ENCODE measurements around the gene C14orf39.

GRCh38 chr14:60509438-60510253, 23.8 kb upstream of the C14orf39 start:
- no peak for TF ChIP-seq CTCF (conservative IDR thresholded peaks at IDR 0.05; ENCODE audit: low read depth, low read length)
- TF ChIP-seq EZH2 (IDR thresholded peaks at IDR 0.05; ENCODE audit: low read length, unreplicated experiment): no peak
- no peak for TF ChIP-seq EZH2phosphoT487 (IDR thresholded peaks at IDR 0.05; ENCODE audit: borderline replicate concordance, low read length)

All from PC-3 (cell line).